ENCODE results near the gene ENHO.

GRCh38 chr9:34556949-34557348, 34.2 kb upstream of the ENHO start:
- TF ChIP-seq, protein P1, sequence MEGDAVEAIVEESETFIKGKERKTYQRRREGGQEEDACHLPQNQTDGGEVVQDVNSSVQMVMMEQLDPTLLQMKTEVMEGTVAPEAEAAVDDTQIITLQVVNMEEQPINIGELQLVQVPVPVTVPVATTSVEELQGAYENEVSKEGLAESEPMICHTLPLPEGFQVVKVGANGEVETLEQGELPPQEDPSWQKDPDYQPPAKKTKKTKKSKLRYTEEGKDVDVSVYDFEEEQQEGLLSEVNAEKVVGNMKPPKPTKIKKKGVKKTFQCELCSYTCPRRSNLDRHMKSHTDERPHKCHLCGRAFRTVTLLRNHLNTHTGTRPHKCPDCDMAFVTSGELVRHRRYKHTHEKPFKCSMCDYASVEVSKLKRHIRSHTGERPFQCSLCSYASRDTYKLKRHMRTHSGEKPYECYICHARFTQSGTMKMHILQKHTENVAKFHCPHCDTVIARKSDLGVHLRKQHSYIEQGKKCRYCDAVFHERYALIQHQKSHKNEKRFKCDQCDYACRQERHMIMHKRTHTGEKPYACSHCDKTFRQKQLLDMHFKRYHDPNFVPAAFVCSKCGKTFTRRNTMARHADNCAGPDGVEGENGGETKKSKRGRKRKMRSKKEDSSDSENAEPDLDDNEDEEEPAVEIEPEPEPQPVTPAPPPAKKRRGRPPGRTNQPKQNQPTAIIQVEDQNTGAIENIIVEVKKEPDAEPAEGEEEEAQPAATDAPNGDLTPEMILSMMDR (IDR thresholded peaks at IDR 0.05): no peak
- no peak for TF ChIP-seq EP300 (IDR thresholded peaks at IDR 0.05)
- TF ChIP-seq POLR2A (IDR thresholded peaks at IDR 0.05): no peak

Data from ovary (tissue), 3 donors.